Activated CD8-positive, alpha-beta memory T cell treated with anti-CD3 and anti-CD28 coated beads for 36 hours (primary cell): ENCODE data around the gene BICC1. TPM values are rescaled to one million over a fixed set of nuclear protein-coding genes. Genes with fewer than 3 reads are reported as not detected.

ENCODE experiments used
- CTCF ChIA-PET: fragments of 350-600 bp; sonication (Branson Sonifier 250); formaldehyde crosslinking; loops from one replicate; lab custom pipeline; 2021; ENCODE audit warnings: antibody characterized with exemption; lab: Charles Lee
- POLR2A ChIA-PET: fragments of 350-600 bp; sonication (Branson Sonifier 250); formaldehyde crosslinking; loops from one replicate; lab custom pipeline; 2021; ENCODE audit warnings: antibody characterized with exemption; lab: Charles Lee
- total RNA-seq, 2 experiments: library from RNA; stranded (reverse); gene quantifications; one replicate each; pipeline ENCODE4 v1.2.3, GENCODE V29; 2021

Gene BICC1
- total RNA-seq, 2 experiments from 2014 or later, result not detected

GRCh38 chr10:58513188-58514110 is 777 bp downstream of the BICC1 start:
- ChIA-PET POLR2A (no interaction called here), CTCF (no interaction called here)

GRCh38 chr10:58514111-58514770 is 1.6 kb downstream of the BICC1 start:
- ChIA-PET POLR2A (no interaction called here), CTCF (no interaction called here)

GRCh38 chr10:58515291-58515941 is 2.7 kb downstream of the BICC1 start:
- ChIA-PET CTCF (interaction anchor here (1.3 kb wide), 1 partner anchor 15 kb away, joined by 4 read pairs; no protein-coding TSS in a partner anchor), POLR2A (no interaction called here)

GRCh38 chr10:58516119-58516518 is 3.4 kb downstream of the BICC1 start:
- ChIA-PET POLR2A (no interaction called here), CTCF (interaction anchor here (1.3 kb wide), 1 partner anchor 15 kb away, joined by 4 read pairs; no protein-coding TSS in a partner anchor)

- POLR2A ChIA-PET, result no interaction called here
- CTCF ChIA-PET, result no interaction called here
Observed at GRCh38 chr10:58516671-58517070, 4.0 kb downstream of the BICC1 start.

GRCh38 chr10:58517081-58517480 is 4.4 kb downstream of the BICC1 start:
- CTCF ChIA-PET, result no interaction called here

GRCh38 chr10:58517491-58518355 is 5.1 kb downstream of the BICC1 start:
- CTCF ChIA-PET, result no interaction called here
- POLR2A ChIA-PET, result no interaction called here

More at GRCh38 chr10:58517081-58517480, 4.4 kb downstream of the BICC1 start:
- POLR2A ChIA-PET, result no interaction called here

GRCh38 chr10:58518775-58519174 is 6.1 kb downstream of the BICC1 start:
- ChIA-PET CTCF (no interaction called here), POLR2A (no interaction called here)

GRCh38 chr10:58529077-58529728 is 16.5 kb downstream of the BICC1 start:
- ChIA-PET POLR2A (no interaction called here), CTCF (no interaction called here)

GRCh38 chr10:58531084-58531695 is 18.5 kb downstream of the BICC1 start:
- POLR2A ChIA-PET, result interaction anchor here (0.5 kb wide), 1 partner anchor 130 kb away, joined by 4 read pairs; no protein-coding TSS in a partner anchor
- CTCF ChIA-PET, result interaction anchor here (0.7 to 1.2 kb wide), 3 partner anchors 16 to 1108 kb away, joined by 3 to 4 read pairs (median 3); no protein-coding TSS in a partner anchor

GRCh38 chr10:58535311-58535710 is 22.6 kb downstream of the BICC1 start:
- CTCF ChIA-PET, result no interaction called here
- POLR2A ChIA-PET, result no interaction called here

- CTCF ChIA-PET, result no interaction called here
- POLR2A ChIA-PET, result no interaction called here
Observed at GRCh38 chr10:58543141-58543540, 30.5 kb downstream of the BICC1 start.

GRCh38 chr10:58544135-58544534 is 31.5 kb downstream of the BICC1 start:
- CTCF ChIA-PET, result no interaction called here
- POLR2A ChIA-PET, result no interaction called here

- ChIA-PET CTCF (no interaction called here), POLR2A (no interaction called here)
Observed at GRCh38 chr10:58545427-58545826, 32.8 kb downstream of the BICC1 start.

GRCh38 chr10:58546137-58546536 is 33.5 kb downstream of the BICC1 start:
- ChIA-PET POLR2A (no interaction called here), CTCF (no interaction called here)

GRCh38 chr10:58546722-58547445 is 34.2 kb downstream of the BICC1 start:
- ChIA-PET CTCF (no interaction called here), POLR2A (no interaction called here)

- ChIA-PET POLR2A (no interaction called here), CTCF (no interaction called here)
Observed at GRCh38 chr10:58547963-58548362, 35.3 kb downstream of the BICC1 start.
